ENCODE measurements around the gene PSMG4.

The PSMG4 gene

GRCh38 chr6:3293271-3294155 lies 34.8 kb downstream of the PSMG4 start:
- Histone ChIP-seq H3K27ac (replicated peaks) (no peak overlapping the region), H3K4me3 (replicated peaks; ENCODE audit: insufficient read depth, low read length) (no peak overlapping the region), H3K27me3 (ENCODE audit: insufficient read depth, poor library complexity, severe bottlenecking) (peaks cover 2% of the 10 kb centered on the region)
- DNase-seq (ENCODE audit: low read depth in 1 of 2, low spot score in 1 of 2) = no peak
- no peak for TF ChIP-seq SPI1 (IDR thresholded peaks at IDR 0.05; ENCODE audit: borderline replicate concordance, low read depth)
- no peak for TF ChIP-seq REST (IDR thresholded peaks at IDR 0.05; ENCODE audit: insufficient replicate concordance, low read depth)
- TF ChIP-seq GABPA (IDR thresholded peaks at IDR 0.05; ENCODE audit: low read depth) = no peak
- TF ChIP-seq CTCF (IDR thresholded peaks at IDR 0.05; ENCODE audit: insufficient read depth, low read length) = no peak
- TF ChIP-seq POLR2AphosphoS5 (IDR thresholded peaks at IDR 0.05; ENCODE audit: low read depth) = no peak

- DNase-seq (ENCODE audit: low read depth in 1 of 2, low spot score in 1 of 2) = no peak
- no peak overlapping the region for H3K27ac ChIP-seq (replicated peaks)
- no peak overlapping the region for H3K4me3 ChIP-seq (replicated peaks; ENCODE audit: insufficient read depth, low read length)
- peaks cover 2% of the 10 kb centered on the region for H3K27me3 ChIP-seq (ENCODE audit: insufficient read depth, poor library complexity, severe bottlenecking)
- no peak for TF ChIP-seq REST (IDR thresholded peaks at IDR 0.05; ENCODE audit: insufficient replicate concordance, low read depth)
- TF ChIP-seq GABPA (IDR thresholded peaks at IDR 0.05; ENCODE audit: low read depth) = no peak
- TF ChIP-seq POLR2AphosphoS5 (IDR thresholded peaks at IDR 0.05; ENCODE audit: low read depth) = no peak
- no peak for TF ChIP-seq SPI1 (IDR thresholded peaks at IDR 0.05; ENCODE audit: borderline replicate concordance, low read depth)
- no peak for TF ChIP-seq CTCF (IDR thresholded peaks at IDR 0.05; ENCODE audit: insufficient read depth, low read length)
Measured at GRCh38 chr6:3294396-3294795, 35.6 kb downstream of the PSMG4 start.

GRCh38 chr6:3294921-3295871 lies 36.4 kb downstream of the PSMG4 start:
- Histone ChIP-seq H3K27me3 (ENCODE audit: insufficient read depth, poor library complexity, severe bottlenecking) (peaks cover 2% of the 10 kb centered on the region), H3K27ac (replicated peaks) (no peak overlapping the region), H3K4me3 (replicated peaks; ENCODE audit: insufficient read depth, low read length) (no peak overlapping the region)
- DNase-seq (ENCODE audit: low read depth in 1 of 2, low spot score in 1 of 2) = no peak
- TF ChIP-seq SPI1 (IDR thresholded peaks at IDR 0.05; ENCODE audit: borderline replicate concordance, low read depth) (no peak), GABPA (IDR thresholded peaks at IDR 0.05; ENCODE audit: low read depth) (no peak), CTCF (IDR thresholded peaks at IDR 0.05; ENCODE audit: insufficient read depth, low read length) (no peak), POLR2AphosphoS5 (IDR thresholded peaks at IDR 0.05; ENCODE audit: low read depth) (no peak), REST (IDR thresholded peaks at IDR 0.05; ENCODE audit: insufficient replicate concordance, low read depth) (no peak)

All from HL-60 (cell line).